ENCODE data around the gene CEBPB.

GRCh38 chr20:50186987-50187402 is 3.6 kb upstream of the CEBPB start:
- TF ChIP-seq POLR2AphosphoS5 (IDR thresholded peaks at IDR 0.05; ENCODE audit: borderline replicate concordance, low read depth, low read length) (no peak), EZH2 (IDR thresholded peaks at IDR 0.05) (no peak), FOXP2 (optimal IDR thresholded peaks at IDR 0.05; ENCODE audit: control extremely low read depth, extremely low read length, insufficient read depth) (no peak)

All from SK-N-MC (cell line).